IPS DF 19.7 (cell line): ENCODE data around the gene SSH2.

Experiments
- DNase-seq: peaks from one replicate; pipeline ENCODE4 v3.0.0-alpha.2; 2013; ENCODE audit warnings: low read depth, low spot score

The SSH2 gene

GRCh38 chr17:29591146-29591736 lies 338.8 kb downstream of the SSH2 start:
- DNase-seq = no peak

DNA sequence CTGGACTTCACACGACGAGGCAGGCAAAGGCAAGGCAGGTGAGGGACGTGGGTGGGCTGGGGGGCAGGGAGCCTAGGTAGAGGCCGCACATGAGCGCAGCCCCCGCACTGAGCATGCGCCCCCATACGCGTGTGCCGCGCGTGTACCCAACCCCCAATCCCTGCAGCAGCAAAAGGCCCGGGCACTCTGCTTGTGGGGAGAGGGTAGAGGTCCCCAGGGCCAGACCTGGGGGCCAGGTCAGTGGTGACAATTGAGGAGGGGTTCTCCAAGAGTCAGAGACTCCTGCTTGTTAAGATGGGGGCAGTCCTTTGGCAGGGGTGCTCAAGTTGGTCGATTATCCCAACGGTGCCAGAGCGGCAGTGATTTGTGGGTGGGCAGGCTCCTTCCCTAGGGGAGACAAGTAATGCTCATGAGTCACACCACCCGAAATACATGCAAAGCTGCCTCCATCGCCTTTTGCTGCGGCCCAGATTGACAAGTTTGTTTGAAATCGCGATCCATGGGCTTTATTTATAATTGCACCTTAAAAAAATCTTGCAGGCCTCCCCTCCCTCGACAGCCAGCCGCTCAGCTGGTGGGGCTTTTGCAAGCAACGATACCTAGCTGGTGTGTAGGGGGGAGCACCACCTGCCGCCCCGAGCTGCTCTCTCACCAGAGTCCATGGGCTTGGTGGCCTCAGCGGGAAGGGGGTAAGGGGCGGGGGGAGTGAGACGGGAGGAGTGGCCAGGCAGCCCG lies 339.4 kb downstream of the SSH2 start:
- no peak for DNase-seq

- no peak for DNase-seq
Observed at GRCh38 chr17:29589524-29590410, 340.3 kb downstream of the SSH2 start, which contains the start of gene GIT1. Gene GIT1, minus strand, starts transcription at chr17:29589648. Its CDS starts 270 bp downstream, at chr17:29589378.

DNA sequence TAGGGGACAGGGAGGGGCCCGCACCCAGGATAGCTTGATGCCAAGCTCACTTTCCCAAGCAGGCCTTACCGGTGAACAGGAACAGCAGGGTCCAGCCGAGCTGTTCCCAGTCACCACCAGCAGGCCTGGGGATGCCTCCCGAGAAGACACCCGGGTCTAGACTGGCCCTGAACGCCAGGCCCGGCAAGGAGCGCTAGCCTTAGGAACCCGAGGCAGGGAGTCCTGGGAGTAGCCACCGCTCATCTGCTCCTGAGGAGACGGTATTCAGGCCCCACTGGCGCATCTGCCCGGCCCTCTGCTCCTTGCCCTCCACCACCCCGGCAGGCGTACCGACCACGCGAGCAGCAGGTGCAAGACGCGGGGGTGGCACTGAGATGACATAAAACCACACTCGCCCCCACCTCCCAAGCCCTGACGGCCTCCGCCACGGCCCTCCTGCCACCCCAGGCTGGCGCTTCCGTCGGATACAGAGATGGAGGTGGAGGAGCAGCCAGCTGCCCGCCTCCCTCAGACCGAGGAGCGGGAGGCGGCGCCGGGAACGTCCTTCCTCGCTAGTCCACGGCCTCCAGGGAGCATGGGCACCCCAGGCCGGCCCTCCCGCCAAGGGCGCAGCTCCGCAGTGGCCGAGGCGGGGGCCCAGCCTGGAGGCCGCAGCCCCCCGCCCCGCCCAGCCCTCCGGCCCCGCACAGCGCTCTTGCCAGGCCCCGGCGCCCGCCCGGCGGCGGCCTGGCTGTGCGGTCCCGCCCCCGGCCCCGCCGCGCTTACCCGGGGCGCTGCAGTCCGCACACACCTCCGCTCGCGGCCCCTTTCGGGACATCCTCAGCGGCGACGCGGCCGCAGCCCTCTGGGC lies 341.2 kb downstream of the SSH2 start:
- no peak for DNase-seq

GRCh38 chr17:29588017-29588561 lies 341.9 kb downstream of the SSH2 start:
- no peak for DNase-seq

DNA sequence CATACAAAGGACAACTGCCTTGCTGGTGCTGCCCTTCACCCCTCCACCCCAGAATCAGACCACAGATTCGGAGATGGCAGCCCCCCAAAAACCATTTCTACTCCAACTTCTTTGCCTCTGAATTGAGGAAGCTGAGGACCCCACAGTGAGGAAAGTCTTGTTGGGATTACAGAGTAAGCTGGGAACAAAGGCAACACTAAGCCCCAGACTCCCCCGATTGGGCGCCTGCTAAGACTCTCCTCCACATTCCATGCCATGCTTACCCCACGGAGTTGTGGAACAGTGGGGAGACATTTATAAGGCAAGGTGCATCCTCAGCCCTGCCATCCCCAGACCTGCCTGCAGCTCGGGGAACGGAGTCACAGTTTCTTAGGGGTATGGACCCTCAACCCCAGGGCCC lies 342.4 kb downstream of the SSH2 start:
- DNase-seq = no peak

GRCh38 chr17:29586676-29587469 lies 343.2 kb downstream of the SSH2 start:
- no peak for DNase-seq

- no peak for DNase-seq
Observed at GRCh38 chr17:29585080-29585751, 344.8 kb downstream of the SSH2 start.

- no peak for DNase-seq
Observed at GRCh38 chr17:29584452-29585079, 345.5 kb downstream of the SSH2 start.

DNA sequence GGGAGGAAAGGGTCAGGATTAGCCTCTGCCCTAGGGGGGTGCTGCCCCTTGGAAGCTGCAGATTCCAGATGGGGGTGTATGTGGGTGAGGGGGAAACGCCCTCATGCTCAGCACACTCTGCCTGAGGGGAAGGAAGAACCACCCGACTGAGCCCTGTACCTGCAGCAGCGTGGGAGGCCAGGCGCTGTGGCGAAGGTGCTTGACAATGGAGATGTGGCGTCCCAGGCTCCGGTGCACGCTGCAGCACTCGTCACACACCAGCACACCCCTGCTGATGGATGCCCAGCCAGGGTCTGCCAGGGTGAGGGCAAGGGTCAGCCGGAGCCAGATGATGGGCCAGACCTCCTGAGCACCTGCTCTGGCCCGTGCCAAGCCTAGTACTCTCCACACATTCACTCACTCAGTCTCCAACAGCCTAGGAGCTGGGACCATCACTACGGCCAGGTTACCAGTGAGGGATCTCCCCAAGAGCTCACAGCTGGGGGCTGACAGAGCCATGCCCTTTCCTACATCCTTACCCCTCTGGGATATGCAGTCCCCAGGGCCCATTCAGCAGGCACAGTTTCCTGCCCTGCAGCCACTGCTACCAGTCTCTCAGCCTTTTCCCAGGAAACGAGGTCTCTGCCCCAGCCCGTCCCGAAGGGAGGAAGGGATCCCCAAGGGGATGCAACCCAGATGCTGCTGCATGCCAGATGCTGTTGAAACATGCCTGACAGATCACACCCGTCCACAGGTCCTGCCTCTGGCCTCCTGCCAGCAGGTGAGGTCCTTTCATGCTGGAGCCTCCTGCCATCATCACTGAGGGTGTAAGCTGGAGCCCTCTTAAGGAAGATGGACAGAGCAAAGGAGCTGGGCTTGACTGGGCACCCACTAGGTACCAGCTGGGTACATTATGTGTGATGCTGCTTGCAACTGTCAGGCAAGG lies 346.4 kb downstream of the SSH2 start:
- DNase-seq = no peak

DNA sequence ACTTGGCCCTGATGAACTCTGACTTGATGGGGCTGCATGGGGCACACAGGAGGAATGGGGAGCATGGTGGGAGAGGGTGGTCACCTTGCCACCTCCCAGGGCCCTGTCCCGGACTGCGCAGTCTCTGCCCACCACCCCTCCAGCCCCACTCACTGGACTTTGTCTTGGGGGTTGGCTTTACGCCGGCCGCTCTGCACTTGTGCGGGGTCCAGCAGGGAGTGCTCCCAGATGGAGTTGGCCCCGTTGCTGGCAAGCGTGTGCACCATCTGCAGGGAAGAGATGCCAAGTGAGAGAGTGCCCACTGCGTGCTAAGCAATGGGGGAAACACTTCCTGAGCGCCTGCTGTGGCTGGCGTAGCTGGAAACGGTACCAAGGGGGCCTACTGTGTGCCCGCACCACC lies 347.3 kb downstream of the SSH2 start:
- no peak for DNase-seq

DNA sequence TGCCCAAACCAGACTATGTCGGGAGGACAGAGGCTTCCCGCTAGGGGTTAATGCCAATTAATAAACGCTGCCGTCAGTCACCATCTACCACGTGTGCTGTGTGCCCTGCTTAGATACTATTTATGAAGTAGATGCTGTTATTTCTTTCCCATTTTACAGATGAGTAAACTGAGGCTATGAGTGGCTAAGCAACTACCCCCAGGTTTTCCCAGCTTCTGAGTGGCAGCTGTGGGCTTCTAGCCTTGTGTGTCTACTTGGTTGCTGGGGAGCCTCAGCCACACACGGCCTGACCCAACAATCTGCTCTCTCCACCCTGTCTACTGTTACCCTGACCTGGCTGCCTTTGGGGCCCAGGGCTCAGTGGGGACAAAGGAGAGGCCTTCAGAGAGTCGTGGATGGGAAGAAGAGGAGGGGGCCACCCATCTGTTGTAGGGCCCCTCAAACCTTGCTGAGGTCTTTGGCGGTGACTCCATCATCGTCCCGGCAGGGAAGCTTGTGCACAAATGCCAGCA lies 347.7 kb downstream of the SSH2 start:
- no peak for DNase-seq

DNA sequence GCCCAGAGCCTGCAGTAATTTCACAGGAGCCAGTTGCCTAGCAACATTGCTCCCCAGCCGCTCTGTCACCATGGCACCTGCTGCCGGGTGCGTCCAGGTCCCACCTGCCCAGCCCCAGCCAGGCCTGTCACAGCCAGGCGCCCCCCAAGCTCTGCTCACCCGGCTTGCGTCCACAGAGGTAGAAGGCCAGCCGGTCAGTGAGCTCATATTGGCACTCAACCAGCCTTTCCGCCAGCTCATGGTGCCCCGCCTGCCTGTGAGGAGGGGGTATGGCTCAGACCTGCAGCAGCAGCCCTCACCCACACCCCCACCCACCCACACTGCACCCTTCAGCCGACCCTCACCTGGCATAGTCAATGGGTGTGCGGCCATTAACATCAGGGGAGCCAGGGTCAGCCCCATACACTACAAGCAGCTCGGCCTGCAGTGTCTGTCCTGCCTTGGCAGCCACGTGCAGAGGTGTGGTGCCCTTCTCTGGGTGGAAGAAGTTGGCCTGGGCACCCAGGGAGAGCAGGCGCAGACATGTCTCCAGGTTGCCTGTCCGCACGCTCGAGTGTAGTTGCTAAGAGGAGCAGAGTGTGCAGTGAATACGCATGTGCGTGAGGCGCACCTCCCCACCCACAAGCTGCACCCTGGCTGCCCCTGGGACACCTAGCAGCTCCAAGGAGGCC lies 348.3 kb downstream of the SSH2 start:
- no peak for DNase-seq

- DNase-seq = no peak
Observed at GRCh38 chr17:29579866-29580771, 349.9 kb downstream of the SSH2 start.

DNA sequence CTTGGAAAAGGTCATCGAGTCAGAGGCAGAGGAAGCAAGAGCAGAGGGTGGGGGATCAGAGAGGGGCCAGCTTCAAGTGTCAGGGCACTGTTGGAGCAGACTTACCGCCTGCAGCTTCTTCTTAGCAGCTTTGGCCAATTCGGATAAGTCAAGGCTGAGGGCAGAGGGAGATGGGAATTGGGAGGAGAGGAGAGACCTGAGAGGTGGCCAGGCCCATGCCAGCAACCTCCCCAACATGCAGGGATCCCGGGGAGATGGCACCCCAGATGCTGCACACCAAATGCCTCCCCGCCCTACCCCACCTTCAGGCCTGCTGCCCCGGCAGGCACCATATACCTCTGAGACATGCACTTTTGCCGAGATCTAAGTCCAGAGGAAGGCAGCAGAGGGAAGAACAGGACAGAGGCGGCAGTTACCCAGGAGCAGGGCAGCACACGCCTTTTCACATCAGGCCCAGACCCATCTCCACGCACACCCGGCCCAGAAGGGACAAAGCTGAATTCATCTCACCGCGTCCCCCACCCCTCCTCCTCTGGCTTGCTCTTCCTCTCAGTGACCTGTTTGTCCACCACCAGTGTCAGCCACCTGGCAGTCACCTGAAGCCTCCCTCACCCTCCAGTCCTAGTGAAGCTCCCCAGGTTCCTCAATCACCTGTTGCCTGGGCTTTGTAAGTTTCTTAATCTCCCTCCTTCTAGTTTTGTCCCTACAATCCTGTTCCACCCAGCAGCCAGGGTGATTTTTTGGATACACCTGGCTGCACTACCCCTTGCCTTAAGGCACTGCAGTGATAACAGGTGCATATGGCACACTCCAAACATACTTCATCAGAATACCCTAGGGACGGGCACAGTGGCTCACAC lies 351.2 kb downstream of the SSH2 start:
- DNase-seq = no peak
